ENCODE measurements around the gene LLCFC1.

GRCh38 chr7:142961973-142962926, 23.0 kb downstream of the LLCFC1 start, which contains the start of gene KEL:
- TF ChIP-seq NR2F1 (CRISPR knock-in tag; IDR thresholded peaks at IDR 0.05) = no peak
- no peak for TF ChIP-seq ELF4 (CRISPR knock-in tag; IDR thresholded peaks at IDR 0.05; ENCODE audit: borderline replicate concordance)
- no peak for TF ChIP-seq TCF7L2 (IDR thresholded peaks at IDR 0.05; ENCODE audit: low read depth, low read length)
- TF ChIP-seq SIN3A (IDR thresholded peaks at IDR 0.05; ENCODE audit: borderline replicate concordance, low read depth, low read length) = no peak
- TF ChIP-seq, protein P1, sequence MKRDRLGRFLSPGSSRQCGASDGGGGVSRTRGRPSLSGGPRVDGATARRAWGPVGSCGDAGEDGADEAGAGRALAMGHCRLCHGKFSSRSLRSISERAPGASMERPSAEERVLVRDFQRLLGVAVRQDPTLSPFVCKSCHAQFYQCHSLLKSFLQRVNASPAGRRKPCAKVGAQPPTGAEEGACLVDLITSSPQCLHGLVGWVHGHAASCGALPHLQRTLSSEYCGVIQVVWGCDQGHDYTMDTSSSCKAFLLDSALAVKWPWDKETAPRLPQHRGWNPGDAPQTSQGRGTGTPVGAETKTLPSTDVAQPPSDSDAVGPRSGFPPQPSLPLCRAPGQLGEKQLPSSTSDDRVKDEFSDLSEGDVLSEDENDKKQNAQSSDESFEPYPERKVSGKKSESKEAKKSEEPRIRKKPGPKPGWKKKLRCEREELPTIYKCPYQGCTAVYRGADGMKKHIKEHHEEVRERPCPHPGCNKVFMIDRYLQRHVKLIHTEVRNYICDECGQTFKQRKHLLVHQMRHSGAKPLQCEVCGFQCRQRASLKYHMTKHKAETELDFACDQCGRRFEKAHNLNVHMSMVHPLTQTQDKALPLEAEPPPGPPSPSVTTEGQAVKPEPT (CRISPR knock-in tag; IDR thresholded peaks at IDR 0.05; ENCODE audit: low read depth) = no peak
- no peak for TF ChIP-seq CTCF (CRISPR knock-in tag; IDR thresholded peaks at IDR 0.05)

Measured in HepG2 (cell line).